Measurements from ENCODE around the gene LRRC61.
A peak's percentile ranks its signal among the peaks of the same experiment; 100 is the strongest.
"Not testable (repeated sequence)": the region's sequence is repeated elsewhere in the genome, so short reads cannot be mapped to it uniquely, and the experiment has no call there.

Gene LRRC61

GRCh38 chr7:150313870-150314269 lies 9.3 kb upstream of the LRRC61 start:
- TF ChIP-seq CTCF (conservative IDR thresholded peaks at IDR 0.05) = no peak
- no peak overlapping the region for H3K27ac ChIP-seq

- H3K27ac ChIP-seq = no peak overlapping the region
- no peak for TF ChIP-seq CTCF (conservative IDR thresholded peaks at IDR 0.05)
Observed at GRCh38 chr7:150314639-150315239, 8.4 kb upstream of the LRRC61 start.

GRCh38 chr7:150316987-150317386 lies 6.2 kb upstream of the LRRC61 start:
- H3K27ac ChIP-seq = not testable (repeated sequence)

- no peak overlapping the region for H3K27ac ChIP-seq
- no peak for TF ChIP-seq CTCF (conservative IDR thresholded peaks at IDR 0.05)
Observed at GRCh38 chr7:150317748-150318444, 5.3 kb upstream of the LRRC61 start.

GRCh38 chr7:150321788-150322113 lies 1.4 kb upstream of the LRRC61 start:
- no peak for TF ChIP-seq CTCF (conservative IDR thresholded peaks at IDR 0.05)
- peak overlapping the region; percentile 98 for H3K27ac ChIP-seq

- H3K27ac ChIP-seq = peak overlapping the region; percentile 98
- no peak for TF ChIP-seq CTCF (conservative IDR thresholded peaks at IDR 0.05)
Observed at GRCh38 chr7:150322114-150322832, 882 bp upstream of the LRRC61 start.

GRCh38 chr7:150323682-150324372 lies 672 bp downstream of the LRRC61 start:
- TF ChIP-seq CTCF (conservative IDR thresholded peaks at IDR 0.05) = peak; percentile 9
- H3K27ac ChIP-seq = peak overlapping the region; percentile 98

All from VCaP (cell line).